Measurements from ENCODE around the gene DICER1.

- TF ChIP-seq CTCF (optimal IDR thresholded peaks at IDR 0.05 in 1 of 3, IDR thresholded peaks at IDR 0.05 in 1 of 3, conservative IDR thresholded peaks at IDR 0.05 in 1 of 3; ENCODE audit: extremely low read depth in 1 of 3, insufficient read depth in 2 of 3, low read length in 3 of 3) (no peak), EZH2 (IDR thresholded peaks at IDR 0.05; ENCODE audit: low read length) (no peak)
These were observed 60.9 kb downstream of the DICER1 start for GRCh38 chr14:95096476-95096875.
